HG02623 (cell line): ENCODE results near the gene HRH4.

Source experiments
- ATAC-seq: cut with Tn5 transposase; IDR thresholded peaks from one replicate; pipeline ENCODE4 v1.9.1; 2021; ENCODE audit warnings: moderate library complexity; ENCODE audit not compliant: unreplicated experiment

HRH4 gene

GRCh38 chr18:24504401-24504800 is 44.0 kb downstream of the HRH4 start:
- no peak for ATAC-seq

DNA sequence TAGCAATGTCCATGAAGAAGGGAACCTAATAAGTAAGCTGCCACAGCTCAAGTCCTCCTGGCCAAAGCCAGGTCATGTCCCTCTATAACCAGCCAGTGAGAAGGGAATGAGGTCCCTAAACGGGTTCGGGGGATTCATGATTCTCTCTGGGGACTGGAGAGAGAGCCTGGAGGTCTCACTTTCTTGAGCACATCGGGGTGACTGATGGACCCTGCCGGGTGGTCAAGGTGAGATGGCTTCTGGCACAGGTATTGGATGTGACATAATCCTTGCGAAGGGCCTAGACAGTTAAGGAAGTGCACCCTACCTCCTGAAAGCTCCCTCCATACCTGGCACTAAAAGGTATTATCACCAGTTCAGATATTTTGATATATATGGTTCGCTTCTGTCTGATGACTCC is 45.7 kb downstream of the HRH4 start:
- no peak for ATAC-seq

- ATAC-seq: no peak
Measured at GRCh38 chr18:24509435-24509834, 49.0 kb downstream of the HRH4 start.

DNA sequence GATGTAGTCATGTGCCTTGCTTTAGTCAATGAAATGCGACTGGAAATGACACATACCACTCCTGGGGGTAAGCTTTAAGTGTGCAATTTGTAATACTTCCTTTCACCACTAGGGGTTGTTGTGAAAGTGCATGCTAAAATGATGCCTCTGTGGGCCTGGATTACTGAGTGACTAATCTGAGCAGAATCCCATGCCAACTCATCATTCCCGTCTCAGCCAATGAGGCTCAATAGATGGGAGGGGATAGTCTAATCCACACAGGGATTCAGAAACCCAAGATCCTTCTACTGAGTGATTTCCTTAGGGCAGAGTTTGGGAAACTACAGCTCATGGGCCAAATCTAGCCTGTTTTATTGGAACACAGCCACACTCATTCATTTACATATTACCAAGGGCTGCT is 54.0 kb downstream of the HRH4 start:
- ATAC-seq: peak; percentile 68

- no peak for ATAC-seq
Measured at GRCh38 chr18:24515721-24516120, 55.3 kb downstream of the HRH4 start.

GRCh38 chr18:24516261-24516660 is 55.8 kb downstream of the HRH4 start:
- ATAC-seq: no peak

DNA sequence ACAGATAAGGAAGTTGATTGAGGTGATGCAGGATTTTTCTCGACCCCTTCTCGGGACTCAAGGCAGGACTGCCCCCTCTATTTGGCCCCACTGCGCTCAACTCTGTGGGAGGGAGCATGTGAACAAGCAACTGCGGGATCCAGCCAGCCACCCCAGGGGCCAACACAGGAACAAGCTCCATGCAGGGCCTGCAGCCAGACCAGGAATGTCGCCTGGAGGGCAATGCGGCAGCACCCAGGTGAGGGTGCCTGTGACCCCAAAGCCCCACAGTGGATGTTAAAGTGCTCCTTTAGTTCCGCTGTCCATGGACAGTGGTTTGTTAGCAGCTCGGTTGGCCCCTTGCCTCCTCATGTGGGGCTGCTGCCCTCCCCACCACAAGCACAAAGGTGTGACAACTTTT is 57.1 kb downstream of the HRH4 start:
- ATAC-seq: no peak

DNA sequence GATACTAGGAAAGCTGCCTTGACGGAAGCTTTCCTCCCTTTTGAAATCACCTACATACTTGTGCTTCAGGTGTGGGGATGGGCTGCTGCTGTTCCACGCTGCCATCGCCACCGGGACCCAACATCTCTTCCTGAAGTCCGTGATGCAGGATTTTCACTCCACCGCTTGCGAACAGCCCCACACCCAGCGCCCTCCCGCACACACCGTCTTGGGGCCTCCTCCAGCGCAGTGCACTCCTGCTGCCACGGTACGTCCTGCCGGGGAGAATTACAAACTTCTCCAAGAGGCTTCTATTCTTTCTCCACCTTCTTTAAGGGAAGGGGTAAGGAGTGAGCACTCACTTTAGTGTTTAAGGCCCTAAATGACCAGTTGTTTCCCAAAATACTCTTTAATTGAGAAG is 58.2 kb downstream of the HRH4 start:
- ATAC-seq: no peak
